Keratinocyte (primary cell): ENCODE results near the gene GBP4. TPM values are rescaled to one million over a fixed set of nuclear protein-coding genes. Genes with fewer than 3 reads are reported as not detected.

Experiments used
- DNase-seq: peaks from one replicate; pipeline ENCODE4 v3.0.0-alpha.2; 2011; ENCODE audit warnings: low read depth, missing footprints, low spot score
- FAIRE-seq: peaks from 2 replicates; lab custom pipeline; 2011; peaks lifted over from hg19 to GRCh38; lab: Jason Lieb, UNC
- H2AFZ ChIP-seq: 2 replicates; pipeline ENCODE4 v1.6.0; 2012; ENCODE audit warnings: low read length, control low read depth, inconsistent platforms; ENCODE audit not compliant: control insufficient read depth
- H3K27ac ChIP-seq: 2 replicates; pipeline ENCODE4 v1.5.1; 2011; ENCODE audit warnings: low read length; ENCODE audit not compliant: control insufficient read depth, insufficient read depth
- H3K27me3 ChIP-seq: 3 replicates; pipeline ENCODE4 v1.6.0; 2011; ENCODE audit warnings: low read length; ENCODE audit not compliant: control insufficient read depth, insufficient read depth; ENCODE audit errors: extremely low read depth
- H3K36me3 ChIP-seq, 2 experiments: 2 replicates in 1 of 2; 3 replicates in 1 of 2; pipeline ENCODE4 v1.5.1; 2011; ENCODE audit warnings: low read length in 2 of 2, mild to moderate bottlenecking in 1 of 2; ENCODE audit not compliant: control insufficient read depth in 2 of 2, insufficient read depth in 2 of 2; ENCODE audit errors: extremely low read depth in 1 of 2
- H3K4me1 ChIP-seq: 3 replicates; pipeline ENCODE4 v1.5.1; 2011; ENCODE audit warnings: low read length; ENCODE audit not compliant: control insufficient read depth, insufficient read depth; ENCODE audit errors: extremely low read depth
- H3K4me2 ChIP-seq: 3 replicates; pipeline ENCODE4 v1.6.0; 2011; ENCODE audit warnings: low read depth, low read length; ENCODE audit not compliant: control insufficient read depth, insufficient read depth; ENCODE audit errors: extremely low read depth
- H3K4me3 ChIP-seq, 3 experiments: fragments of 200-600 bp in 1 of 3; sonication (generic) in 1 of 3; 2 replicates in 2 of 3; 3 replicates in 1 of 3; pipeline ENCODE4 v1.5.1; 2011 to 2016; ENCODE audit warnings: low read length in 3 of 3, mild to moderate bottlenecking in 3 of 3, control low read depth in 2 of 3, inconsistent platforms in 1 of 3, low read depth in 1 of 3, mixed read lengths in 1 of 3, mixed run types in 1 of 3, moderate library complexity in 1 of 3; ENCODE audit not compliant: control insufficient read depth in 2 of 3, insufficient read depth in 2 of 3; ENCODE audit errors: extremely low read depth in 1 of 3
- H3K79me2 ChIP-seq: 2 replicates; pipeline ENCODE4 v1.6.0; 2012; ENCODE audit warnings: low read length; ENCODE audit not compliant: control insufficient read depth, insufficient read depth
- H3K9ac ChIP-seq: 3 replicates; pipeline ENCODE4 v1.6.0; 2011; ENCODE audit warnings: low read length; ENCODE audit not compliant: control insufficient read depth, insufficient read depth; ENCODE audit errors: extremely low read depth
- H3K9me1 ChIP-seq: 3 replicates; pipeline ENCODE4 v1.6.0; 2011; ENCODE audit warnings: low read length; ENCODE audit not compliant: control insufficient read depth, insufficient read depth; ENCODE audit errors: extremely low read depth
- H3K9me3 ChIP-seq: 2 replicates; pipeline ENCODE4 v1.5.1; 2012; ENCODE audit warnings: low read depth, low read length; ENCODE audit not compliant: control insufficient read depth
- H4K20me1 ChIP-seq: 3 replicates; pipeline ENCODE4 v1.6.0; 2011; ENCODE audit warnings: low read length; ENCODE audit not compliant: control insufficient read depth, insufficient read depth; ENCODE audit errors: extremely low read depth
- CTCF ChIP-seq, 3 experiments: IDR thresholded peaks in 1 of 3; conservative IDR thresholded peaks in 1 of 3; optimal IDR thresholded peaks in 1 of 3; 2 replicates in 2 of 3; 3 replicates in 1 of 3; pipeline versions ENCODE3 to v1.5.1; 2011; ENCODE audit warnings: low read length in 3 of 3, mild to moderate bottlenecking in 3 of 3, moderate library complexity in 2 of 3, control low read depth in 1 of 3, inconsistent platforms in 1 of 3; ENCODE audit not compliant: insufficient read depth in 2 of 3; ENCODE audit errors: extremely low read depth in 1 of 3
- EZH2 ChIP-seq: IDR thresholded peaks from one replicate; pipeline ENCODE4 v1.6.1; 2012; ENCODE audit warnings: inconsistent platforms, mild to moderate bottlenecking, low read length, moderate library complexity
- dilution Hi-C: fragments of 300-500 bp; cut with MboI; formaldehyde crosslinking; loops from one replicate; pipeline ENCODE4 v1.7.0; 2020; ENCODE audit warnings: low sequenced_read_pairs; ENCODE audit not compliant: extremely low pct_ligation_motif_present
- polyA plus RNA-seq, 5 experiments: library from polyadenylated mRNA; depleted of rRNA in 3 of 5; stranded (reverse) in 3 of 5; stranded (forward) in 1 of 5; unstranded in 1 of 5; fragments of >200 nt; gene quantifications; 1 replicate in 1 of 5; 2 replicates in 3 of 5; 3 replicates in 1 of 5; pipeline versions ENCODE4 v1.2.1 to v1.2.3, GENCODE V29; 2011 to 2012; ENCODE audit warnings: missing spikeins in 2 of 5, low read depth in 1 of 5, low replicate concordance in 1 of 5

GBP4 gene
- polyA plus RNA-seq, 1 donor (not counting 4 experiments of a cell fraction or from before 2014, with no cell fraction given) = 0.01 TPM

- Histone ChIP-seq H3K4me1 (no peaks in the 10 kb centered on the region), H3K79me2 (no peaks in the 10 kb centered on the region), H3K4me2 (no peak overlapping the region), H3K4me3 (no peak overlapping the region), H2AFZ (no peak overlapping the region), H3K27me3 (no peaks in the 10 kb centered on the region), H3K36me3 (no peaks in the 10 kb centered on the region), H3K9me3 (no peaks in the 10 kb centered on the region), H3K9ac (no peak overlapping the region), H3K27ac (no peak overlapping the region), H3K9me1 (no peaks in the 10 kb centered on the region), H4K20me1 (no peaks in the 10 kb centered on the region)
- dilution Hi-C loops = no loop called here
- TF ChIP-seq CTCF (optimal IDR thresholded peaks at IDR 0.05 in 1 of 3, IDR thresholded peaks at IDR 0.05 in 1 of 3, conservative IDR thresholded peaks at IDR 0.05 in 1 of 3; ENCODE audit: extremely low read depth in 1 of 3, insufficient read depth in 2 of 3, low read length in 3 of 3) (no peak), EZH2 (no peak)
- FAIRE-seq (no peak), DNase-seq (no peak)
Observed at GRCh38 chr1:89146721-89147120, 52.0 kb downstream of the GBP4 start.

DNA sequence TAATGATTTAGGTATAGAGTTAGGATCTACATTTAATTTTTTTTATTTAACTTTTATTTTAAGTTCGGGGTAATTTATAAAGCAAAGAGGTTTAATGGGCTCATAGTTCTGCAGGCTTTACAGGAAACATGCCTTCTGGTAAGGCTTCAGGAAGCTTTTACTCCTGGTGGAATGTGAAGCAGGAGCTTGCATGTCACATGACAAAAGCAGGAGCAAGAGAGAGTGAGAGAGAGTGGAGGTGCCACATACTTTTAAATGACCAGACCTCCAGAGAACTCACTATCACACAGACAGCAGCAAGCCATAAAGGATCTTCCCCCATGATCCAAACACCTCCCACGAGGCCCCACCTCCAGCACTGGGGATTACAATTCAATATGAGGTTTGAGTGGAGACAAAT lies 55.3 kb downstream of the GBP4 start:
- TF ChIP-seq EZH2 (no peak), CTCF (optimal IDR thresholded peaks at IDR 0.05 in 1 of 3, IDR thresholded peaks at IDR 0.05 in 1 of 3, conservative IDR thresholded peaks at IDR 0.05 in 1 of 3; ENCODE audit: extremely low read depth in 1 of 3, insufficient read depth in 2 of 3, low read length in 3 of 3) (no peak)
- FAIRE-seq = no peak
- H3K27ac ChIP-seq = no peak overlapping the region
- H3K9me3 ChIP-seq = no peaks in the 10 kb centered on the region
- H3K79me2 ChIP-seq = no peaks in the 10 kb centered on the region
- H3K27me3 ChIP-seq = no peaks in the 10 kb centered on the region
- dilution Hi-C loops = no loop called here
- no peak overlapping the region for H3K9ac ChIP-seq
- H3K9me1 ChIP-seq = no peaks in the 10 kb centered on the region
- no peaks in the 10 kb centered on the region for H3K4me1 ChIP-seq
- no peak overlapping the region for H2AFZ ChIP-seq
- H3K4me2 ChIP-seq = no peak overlapping the region
- H3K4me3 ChIP-seq = no peak overlapping the region
- no peak for DNase-seq
- H4K20me1 ChIP-seq = no peaks in the 10 kb centered on the region
- H3K36me3 ChIP-seq = no peaks in the 10 kb centered on the region
